BE2C (cell line): ENCODE results near the gene MKLN1.
"Not testable (repeated sequence)": the region's sequence is repeated elsewhere in the genome, so short reads cannot be mapped to it uniquely, and the experiment has no call there.

Source experiments
- DNase-seq: peaks from one replicate; pipeline ENCODE4 v3.0.0-alpha.2; 2020
- H3K27me3 ChIP-seq: fragments of 250-450 bp; sonication (Bioruptor Pico); 2 replicates; pipeline ENCODE4 v1.5.1; 2020; ENCODE audit warnings: mild to moderate bottlenecking
- H3K36me3 ChIP-seq: fragments of 250-450 bp; sonication (Bioruptor Pico); 2 replicates; pipeline ENCODE4 v1.5.1; 2020; ENCODE audit warnings: mild to moderate bottlenecking
- H3K4me1 ChIP-seq: fragments of 250-450 bp; sonication (Bioruptor Pico); 2 replicates; pipeline ENCODE4 v1.5.1; 2020
- H3K4me3 ChIP-seq: 2 replicates; pipeline ENCODE4 v1.5.1; 2011; ENCODE audit warnings: low read depth, low read length
- H3K9me3 ChIP-seq: fragments of 250-450 bp; sonication (Bioruptor Pico); 2 replicates; pipeline ENCODE4 v1.5.1; 2020
- TF ChIP-seq, protein P1 (sequence below): IDR thresholded peaks from 2 replicates; pipeline ENCODE4 v1.5.1; 2012; ENCODE audit warnings: mild to moderate bottlenecking, low read depth, low read length

The MKLN1 gene

DNA sequence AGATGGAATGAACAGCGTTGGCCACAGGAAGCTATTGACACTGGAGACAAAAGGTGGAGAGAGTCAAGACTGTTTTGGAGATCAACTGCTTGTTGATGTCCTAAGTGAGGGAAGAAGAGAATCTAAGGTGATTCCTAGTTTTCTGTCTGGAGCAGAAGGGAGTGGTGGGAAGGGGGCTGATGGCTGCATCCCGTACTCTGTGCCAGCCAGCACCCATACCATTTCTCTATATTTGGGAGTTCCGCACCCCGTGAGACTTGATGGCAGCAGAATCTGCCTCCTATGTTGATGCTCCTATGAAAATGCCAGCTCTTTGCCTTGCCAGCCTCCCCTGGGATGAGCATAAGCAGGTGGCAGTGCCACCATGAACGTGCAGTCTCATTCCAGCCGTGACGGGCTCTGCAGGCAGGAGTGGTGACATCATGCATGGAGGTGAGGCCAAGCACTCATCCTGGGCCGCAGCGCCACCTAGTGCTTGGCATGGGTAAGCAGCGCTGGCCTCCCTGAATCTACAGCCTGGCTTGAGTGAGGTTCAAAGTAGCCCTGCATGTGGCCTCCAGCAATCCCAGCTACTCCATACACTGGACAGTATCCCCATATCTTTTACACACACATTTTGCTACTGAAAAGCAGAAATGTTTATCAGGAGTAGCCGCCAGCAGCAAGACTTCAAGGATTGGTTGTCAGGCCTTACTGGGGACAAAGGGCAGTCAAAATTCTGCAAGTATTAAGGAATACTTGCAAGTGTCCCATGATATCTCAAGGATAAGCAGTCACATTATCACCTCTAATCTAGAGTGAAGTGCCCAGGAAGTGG, 185.8 kb downstream of the MKLN1 start:
- Histone ChIP-seq H3K4me1 (peaks cover 4% of the 10 kb centered on the region), H3K27me3 (no peaks in the 10 kb centered on the region), H3K4me3 (peak overlapping the region; percentile 27; the same call in 1 of the 2 replicates), H3K9me3 (no peaks in the 10 kb centered on the region), H3K36me3 (no peaks in the 10 kb centered on the region)
- DNase-seq, result peak; percentile 88
- TF ChIP-seq, protein P1, sequence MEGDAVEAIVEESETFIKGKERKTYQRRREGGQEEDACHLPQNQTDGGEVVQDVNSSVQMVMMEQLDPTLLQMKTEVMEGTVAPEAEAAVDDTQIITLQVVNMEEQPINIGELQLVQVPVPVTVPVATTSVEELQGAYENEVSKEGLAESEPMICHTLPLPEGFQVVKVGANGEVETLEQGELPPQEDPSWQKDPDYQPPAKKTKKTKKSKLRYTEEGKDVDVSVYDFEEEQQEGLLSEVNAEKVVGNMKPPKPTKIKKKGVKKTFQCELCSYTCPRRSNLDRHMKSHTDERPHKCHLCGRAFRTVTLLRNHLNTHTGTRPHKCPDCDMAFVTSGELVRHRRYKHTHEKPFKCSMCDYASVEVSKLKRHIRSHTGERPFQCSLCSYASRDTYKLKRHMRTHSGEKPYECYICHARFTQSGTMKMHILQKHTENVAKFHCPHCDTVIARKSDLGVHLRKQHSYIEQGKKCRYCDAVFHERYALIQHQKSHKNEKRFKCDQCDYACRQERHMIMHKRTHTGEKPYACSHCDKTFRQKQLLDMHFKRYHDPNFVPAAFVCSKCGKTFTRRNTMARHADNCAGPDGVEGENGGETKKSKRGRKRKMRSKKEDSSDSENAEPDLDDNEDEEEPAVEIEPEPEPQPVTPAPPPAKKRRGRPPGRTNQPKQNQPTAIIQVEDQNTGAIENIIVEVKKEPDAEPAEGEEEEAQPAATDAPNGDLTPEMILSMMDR, result peak; percentile 97

GRCh38 chr7:131515471-131515870, 187.8 kb downstream of the MKLN1 start:
- not testable (repeated sequence) for DNase-seq, H3K9me3 ChIP-seq, H3K36me3 ChIP-seq, H3K4me1 ChIP-seq, H3K4me3 ChIP-seq, H3K27me3 ChIP-seq

- TF ChIP-seq, protein P1, result no peak
- Histone ChIP-seq H3K4me3 (no peak overlapping the region), H3K36me3 (no peaks in the 10 kb centered on the region), H3K9me3 (no peaks in the 10 kb centered on the region), H3K27me3 (no peaks in the 10 kb centered on the region), H3K4me1 (peaks cover 4% of the 10 kb centered on the region)
- no peak for DNase-seq
Observed at GRCh38 chr7:131517218-131517923, 189.7 kb downstream of the MKLN1 start.

- no peaks in the 10 kb centered on the region for H3K36me3 ChIP-seq
- no peaks in the 10 kb centered on the region for H3K27me3 ChIP-seq
- no peaks in the 10 kb centered on the region for H3K4me1 ChIP-seq
- DNase-seq, result no peak
- no peaks in the 10 kb centered on the region for H3K9me3 ChIP-seq
- no peak overlapping the region for H3K4me3 ChIP-seq
- TF ChIP-seq, protein P1, result no peak
Observed at GRCh38 chr7:131518626-131519025, 190.9 kb downstream of the MKLN1 start.

- no peak overlapping the region for H3K4me3 ChIP-seq
- H3K9me3 ChIP-seq, result no peaks in the 10 kb centered on the region
- no peaks in the 10 kb centered on the region for H3K4me1 ChIP-seq
- TF ChIP-seq, protein P1, result no peak
- H3K36me3 ChIP-seq, result no peaks in the 10 kb centered on the region
- no peaks in the 10 kb centered on the region for H3K27me3 ChIP-seq
- DNase-seq, result no peak
Observed at GRCh38 chr7:131521651-131522163, 194.0 kb downstream of the MKLN1 start.

- TF ChIP-seq, protein P1, result no peak
- no peak overlapping the region for H3K4me3 ChIP-seq
- no peak for DNase-seq
- no peaks in the 10 kb centered on the region for H3K4me1 ChIP-seq
- H3K36me3 ChIP-seq, result no peaks in the 10 kb centered on the region
- no peaks in the 10 kb centered on the region for H3K27me3 ChIP-seq
- H3K9me3 ChIP-seq, result no peaks in the 10 kb centered on the region
Observed at GRCh38 chr7:131522325-131522930, 194.8 kb downstream of the MKLN1 start.
